Fibroblast of lung (primary cell): ENCODE measurements around the gene FRS2. TPM values are rescaled to one million over a fixed set of nuclear protein-coding genes. Genes with fewer than 3 reads are reported as not detected.

Experiments
- DNase-seq, 2 donors: peaks; one replicate each; pipeline versions ENCODE4 v3.0.0 to v3.0.0-alpha.2; 2010; ENCODE audit warnings: low read depth in 2 of 2
- H2AFZ ChIP-seq: 2 replicates; pipeline ENCODE4 v1.5.1; 2012; ENCODE audit warnings: low read length, control low read depth, inconsistent platforms
- H3K27ac ChIP-seq: 2 replicates; pipeline ENCODE4 v1.5.1; 2011; ENCODE audit warnings: low read length, control low read depth; ENCODE audit not compliant: insufficient read depth
- H3K27me3 ChIP-seq: 2 replicates; pipeline ENCODE4 v1.5.1; 2011; ENCODE audit warnings: mild to moderate bottlenecking, low read length; ENCODE audit not compliant: control insufficient read depth, insufficient read depth
- H3K36me3 ChIP-seq: 2 replicates; pipeline ENCODE4 v1.5.1; 2011; ENCODE audit warnings: low read length; ENCODE audit not compliant: control insufficient read depth, insufficient read depth
- H3K4me1 ChIP-seq: 2 replicates; pipeline ENCODE4 v1.5.1; 2011; ENCODE audit warnings: low read length; ENCODE audit not compliant: control insufficient read depth, insufficient read depth; ENCODE audit errors: extremely low read depth
- H3K4me2 ChIP-seq: 2 replicates; pipeline ENCODE4 v1.5.1; 2011; ENCODE audit warnings: low read length, control low read depth; ENCODE audit not compliant: insufficient read depth; ENCODE audit errors: extremely low read depth
- H3K4me3 ChIP-seq, 4 experiments: fragments of 200-600 bp in 1 of 4; sonication (generic) in 1 of 4; replicated peaks in 1 of 4; 2 replicates each; pipeline ENCODE4 v1.5.1; 2011 to 2016; ENCODE audit warnings: low read length in 4 of 4, low read depth in 3 of 4, mild to moderate bottlenecking in 3 of 4, control low read depth in 2 of 4, inconsistent platforms in 1 of 4, mixed read lengths in 1 of 4; ENCODE audit not compliant: insufficient read depth in 1 of 4; ENCODE audit errors: control extremely low read depth in 1 of 4
- H3K79me2 ChIP-seq: 2 replicates; pipeline ENCODE4 v1.5.1; 2012; ENCODE audit warnings: mild to moderate bottlenecking, low read length, inconsistent platforms; ENCODE audit not compliant: control insufficient read depth, insufficient read depth
- H3K9ac ChIP-seq: 2 replicates; pipeline ENCODE4 v1.5.1; 2011; ENCODE audit warnings: mild to moderate bottlenecking, low read length, control low read depth; ENCODE audit not compliant: insufficient read depth
- H3K9me3 ChIP-seq: 2 replicates; pipeline ENCODE4 v1.5.1; 2012; ENCODE audit warnings: low read depth, low read length; ENCODE audit not compliant: control insufficient read depth, insufficient read depth
- H4K20me1 ChIP-seq: 2 replicates; pipeline ENCODE4 v1.5.1; 2011; ENCODE audit warnings: low read length; ENCODE audit not compliant: control insufficient read depth, insufficient read depth; ENCODE audit errors: extremely low read depth
- CTCF ChIP-seq, 2 donors: IDR thresholded peaks in 1 of 2; conservative IDR thresholded peaks in 1 of 2; 1 replicate in 1 of 2; 2 replicates in 1 of 2; pipeline ENCODE4 v1.5.1; 2011 to 2012; ENCODE audit warnings: low read length in 2 of 2, control low read depth in 1 of 2, inconsistent platforms in 1 of 2, low read depth in 1 of 2, mild to moderate bottlenecking in 1 of 2
- EZH2 ChIP-seq: IDR thresholded peaks from 2 replicates; pipeline ENCODE4 v1.5.1; 2012; ENCODE audit warnings: low read length, control low read depth, mild to moderate bottlenecking; ENCODE audit errors: missing control alignments
- polyA plus RNA-seq, 2 donors: library from polyadenylated mRNA; depleted of rRNA in 1 of 2; stranded (reverse) in 1 of 2; unstranded in 1 of 2; fragments of >200 nt; gene quantifications; 2 replicates each; pipeline ENCODE4 v1.2.1, GENCODE V29; 2011 to 2012; ENCODE audit warnings: missing spikeins in 1 of 2
- total RNA-seq: library from RNA; depleted of rRNA; stranded (reverse); fragments of >200 nt; gene quantifications from 2 replicates; pipeline ENCODE4 v1.2.1, GENCODE V29; 2014

Gene FRS2
- total and polyA plus RNA-seq, 2 donors (not counting 1 experiment from before 2014, with no cell fraction given): 37.1 to 45.9 TPM

- TF ChIP-seq CTCF (conservative IDR thresholded peaks at IDR 0.05 in 1 of 2, IDR thresholded peaks at IDR 0.05 in 1 of 2; ENCODE audit: low read depth in 1 of 2, low read length in 2 of 2) (no peak), EZH2 (no peak)
- Histone ChIP-seq H3K4me3 (no peak overlapping the region), H3K9ac (no peak overlapping the region), H3K79me2 (no peaks in the 10 kb centered on the region), H3K36me3 (no peaks in the 10 kb centered on the region), H2AFZ (no peak overlapping the region), H3K4me1 (no peaks in the 10 kb centered on the region), H3K9me3 (no peaks in the 10 kb centered on the region), H4K20me1 (no peaks in the 10 kb centered on the region), H3K27ac (no peak overlapping the region), H3K4me2 (no peak overlapping the region), H3K27me3 (no peaks in the 10 kb centered on the region)
- DNase-seq: no peak
Observed at GRCh38 chr12:69431591-69432222, 38.5 kb upstream of the FRS2 start.

GRCh38 chr12:69433653-69434052 lies 36.5 kb upstream of the FRS2 start:
- H3K4me1 ChIP-seq: no peaks in the 10 kb centered on the region
- no peak overlapping the region for H3K4me2 ChIP-seq
- no peaks in the 10 kb centered on the region for H4K20me1 ChIP-seq
- no peaks in the 10 kb centered on the region for H3K36me3 ChIP-seq
- no peaks in the 10 kb centered on the region for H3K27me3 ChIP-seq
- TF ChIP-seq EZH2 (no peak), CTCF (conservative IDR thresholded peaks at IDR 0.05 in 1 of 2, IDR thresholded peaks at IDR 0.05 in 1 of 2; ENCODE audit: low read depth in 1 of 2, low read length in 2 of 2) (no peak)
- H2AFZ ChIP-seq: no peak overlapping the region
- H3K79me2 ChIP-seq: no peaks in the 10 kb centered on the region
- no peak for DNase-seq
- H3K9ac ChIP-seq: no peak overlapping the region
- H3K9me3 ChIP-seq: no peaks in the 10 kb centered on the region
- no peak overlapping the region for H3K27ac ChIP-seq
- no peak overlapping the region for H3K4me3 ChIP-seq

DNA sequence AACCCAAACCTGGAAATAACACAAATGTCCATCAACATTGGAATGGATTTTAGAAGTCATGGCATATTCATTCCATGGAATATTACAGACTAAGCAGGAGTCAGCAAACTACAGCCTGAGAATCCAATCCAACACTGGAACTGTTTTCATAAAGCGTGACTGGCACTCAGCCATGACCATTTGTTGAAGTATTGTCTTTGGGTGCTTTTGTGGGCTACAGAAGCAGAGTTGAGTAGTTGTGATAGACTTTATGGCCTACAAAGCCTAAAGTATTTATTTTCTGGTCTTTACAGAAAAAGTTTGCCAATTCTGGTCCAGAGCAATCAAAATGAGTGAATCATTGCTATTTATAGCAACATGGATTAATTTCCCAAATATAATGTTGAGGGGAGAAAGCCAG lies 34.5 kb upstream of the FRS2 start:
- H3K79me2 ChIP-seq: no peaks in the 10 kb centered on the region
- no peak for TF ChIP-seq CTCF (conservative IDR thresholded peaks at IDR 0.05 in 1 of 2, IDR thresholded peaks at IDR 0.05 in 1 of 2; ENCODE audit: low read depth in 1 of 2, low read length in 2 of 2)
- no peak overlapping the region for H3K4me3 ChIP-seq
- H3K4me1 ChIP-seq: no peaks in the 10 kb centered on the region
- H3K27me3 ChIP-seq: no peaks in the 10 kb centered on the region
- H3K9me3 ChIP-seq: no peaks in the 10 kb centered on the region
- no peak overlapping the region for H3K27ac ChIP-seq
- H3K9ac ChIP-seq: no peak overlapping the region
- H4K20me1 ChIP-seq: no peaks in the 10 kb centered on the region
- no peaks in the 10 kb centered on the region for H3K36me3 ChIP-seq
- DNase-seq: peak; percentile 12 to 51
- H3K4me2 ChIP-seq: no peak overlapping the region
- H2AFZ ChIP-seq: no peak overlapping the region
